ENCODE results near the gene CLDN24.
"Not testable (repeated sequence)": the region's sequence is repeated elsewhere in the genome, so short reads cannot be mapped to it uniquely, and the experiment has no call there.

Gene CLDN24

GRCh38 chr4:183347566-183347965 lies 25.3 kb upstream of the CLDN24 start:
- no peak for DNase-seq (ENCODE audit: low read depth, low spot score)

GRCh38 chr4:183347146-183347545 lies 24.9 kb upstream of the CLDN24 start:
- DNase-seq (ENCODE audit: low read depth, low spot score), result no peak

- DNase-seq (ENCODE audit: low read depth, low spot score), result no peak
Observed at GRCh38 chr4:183345261-183345660, 23.0 kb upstream of the CLDN24 start.

GRCh38 chr4:183344523-183345255 lies 22.5 kb upstream of the CLDN24 start:
- DNase-seq (ENCODE audit: low read depth, low spot score), result no peak

GRCh38 chr4:183343730-183344129 lies 21.5 kb upstream of the CLDN24 start:
- DNase-seq (ENCODE audit: low read depth, low spot score), result no peak

- DNase-seq (ENCODE audit: low read depth, low spot score), result no peak
Observed at GRCh38 chr4:183342541-183343533, 20.6 kb upstream of the CLDN24 start.

GRCh38 chr4:183337833-183338232 lies 15.6 kb upstream of the CLDN24 start:
- no peak for DNase-seq (ENCODE audit: low read depth, low spot score)

GRCh38 chr4:183337349-183337748 lies 15.1 kb upstream of the CLDN24 start:
- DNase-seq (ENCODE audit: low read depth, low spot score), result no peak

GRCh38 chr4:183335369-183335940 lies 13.2 kb upstream of the CLDN24 start:
- no peak for DNase-seq (ENCODE audit: low read depth, low spot score)

GRCh38 chr4:183333983-183334382 lies 11.8 kb upstream of the CLDN24 start:
- no peak for DNase-seq (ENCODE audit: low read depth, low spot score)

GRCh38 chr4:183333202-183333601 lies 11.0 kb upstream of the CLDN24 start:
- DNase-seq (ENCODE audit: low read depth, low spot score), result no peak

- DNase-seq (ENCODE audit: low read depth, low spot score), result no peak
Observed at GRCh38 chr4:183332447-183332846, 10.2 kb upstream of the CLDN24 start.

GRCh38 chr4:183330841-183331240 lies 8.6 kb upstream of the CLDN24 start:
- DNase-seq (ENCODE audit: low read depth, low spot score), result no peak

GRCh38 chr4:183329954-183330742 lies 7.9 kb upstream of the CLDN24 start:
- no peak for DNase-seq (ENCODE audit: low read depth, low spot score)

GRCh38 chr4:183329244-183329643 lies 7.0 kb upstream of the CLDN24 start:
- DNase-seq (ENCODE audit: low read depth, low spot score), result no peak

GRCh38 chr4:183328832-183329231 lies 6.6 kb upstream of the CLDN24 start:
- DNase-seq (ENCODE audit: low read depth, low spot score), result no peak

GRCh38 chr4:183327827-183328226 lies 5.6 kb upstream of the CLDN24 start:
- DNase-seq (ENCODE audit: low read depth, low spot score), result no peak

- no peak for DNase-seq (ENCODE audit: low read depth, low spot score)
Observed at GRCh38 chr4:183326853-183327252, 4.6 kb upstream of the CLDN24 start.

- not testable (repeated sequence) for DNase-seq (ENCODE audit: low read depth, low spot score)
Observed at GRCh38 chr4:183326387-183326786, 4.2 kb upstream of the CLDN24 start.

- no peak for DNase-seq (ENCODE audit: low read depth, low spot score)
Observed at GRCh38 chr4:183324619-183325018, 2.4 kb upstream of the CLDN24 start.

GRCh38 chr4:183324056-183324455 lies 1.8 kb upstream of the CLDN24 start:
- DNase-seq (ENCODE audit: low read depth, low spot score), result not testable (repeated sequence)
